ENCODE data around the gene PRKCQ.

DNA sequence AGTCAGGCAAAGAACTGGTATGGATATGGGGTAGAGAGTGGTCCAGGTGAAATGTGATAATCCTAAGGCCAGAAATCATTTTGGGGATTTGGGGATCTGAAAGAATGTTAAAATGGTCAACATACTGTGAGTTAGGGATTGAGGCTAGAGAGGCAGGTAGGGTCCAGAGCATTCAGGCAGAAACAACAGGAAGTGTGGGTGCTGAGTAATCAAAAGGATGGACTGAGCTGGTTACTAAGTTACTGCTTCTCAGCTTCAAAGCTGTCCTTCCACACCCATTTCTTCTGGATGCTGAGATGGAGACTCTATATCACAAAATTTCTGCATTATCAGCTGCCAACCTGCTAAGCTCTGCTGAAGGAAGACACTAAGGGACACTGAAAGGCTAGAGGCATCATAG lies 30.6 kb upstream of the PRKCQ start:
- TF ChIP-seq EZH2phosphoT487 (IDR thresholded peaks at IDR 0.05; ENCODE audit: borderline replicate concordance, low read depth, low read length): no peak
- no peak for TF ChIP-seq CTCF (conservative IDR thresholded peaks at IDR 0.05; ENCODE audit: low read length)

Data from OCI-LY7 (cell line).